ENCODE measurements around the gene FBXW8.

Gene FBXW8

GRCh38 chr12:117044311-117044710 is 133.6 kb downstream of the FBXW8 start:
- ATAC-seq = no peak
- no peak for TF ChIP-seq CSDC2 (CRISPR knock-in tag; IDR thresholded peaks at IDR 0.05)
- TF ChIP-seq OSR1 (CRISPR knock-in tag; IDR thresholded peaks at IDR 0.05) = no peak
- no peak for TF ChIP-seq BACH2 (CRISPR knock-in tag; IDR thresholded peaks at IDR 0.05; ENCODE audit: borderline replicate concordance)
- no peak for TF ChIP-seq ZFP30 (CRISPR knock-in tag; IDR thresholded peaks at IDR 0.05)
- TF ChIP-seq TSHZ2 (CRISPR knock-in tag; IDR thresholded peaks at IDR 0.05) = no peak
- TF ChIP-seq ARNTL (CRISPR knock-in tag; IDR thresholded peaks at IDR 0.05; ENCODE audit: borderline replicate concordance, low read depth) = no peak
- TF ChIP-seq PATZ1 (CRISPR knock-in tag; IDR thresholded peaks at IDR 0.05; ENCODE audit: borderline replicate concordance) = no peak
- TF ChIP-seq ZNF565 (CRISPR knock-in tag; conservative IDR thresholded peaks at IDR 0.05; ENCODE audit: low read depth) = no peak

- ATAC-seq = no peak
- no peak for TF ChIP-seq ZFP3 (CRISPR knock-in tag; IDR thresholded peaks at IDR 0.05)
- no peak for TF ChIP-seq ZNF565 (CRISPR knock-in tag; conservative IDR thresholded peaks at IDR 0.05; ENCODE audit: low read depth)
- TF ChIP-seq ARNTL (CRISPR knock-in tag; IDR thresholded peaks at IDR 0.05; ENCODE audit: borderline replicate concordance, low read depth) = no peak
- no peak for TF ChIP-seq ZNF70 (CRISPR knock-in tag; IDR thresholded peaks at IDR 0.05)
- no peak for TF ChIP-seq ISL1 (CRISPR knock-in tag; IDR thresholded peaks at IDR 0.05)
- no peak for TF ChIP-seq GLIS3 (CRISPR knock-in tag; IDR thresholded peaks at IDR 0.05)
- no peak for TF ChIP-seq POU6F1 (CRISPR knock-in tag; IDR thresholded peaks at IDR 0.05; ENCODE audit: borderline replicate concordance, low read depth)
- no peak for TF ChIP-seq BACH2 (CRISPR knock-in tag; IDR thresholded peaks at IDR 0.05; ENCODE audit: borderline replicate concordance)
- no peak for TF ChIP-seq CREB5 (CRISPR knock-in tag; IDR thresholded peaks at IDR 0.05; ENCODE audit: low read depth)
- TF ChIP-seq SNAI2 (CRISPR knock-in tag; IDR thresholded peaks at IDR 0.05) = no peak
- TF ChIP-seq CSRNP3 (CRISPR knock-in tag; IDR thresholded peaks at IDR 0.05) = no peak
- no peak for TF ChIP-seq PPARA (CRISPR knock-in tag; IDR thresholded peaks at IDR 0.05; ENCODE audit: borderline replicate concordance)
- TF ChIP-seq ESRRG (CRISPR knock-in tag; IDR thresholded peaks at IDR 0.05) = no peak
- TF ChIP-seq CSDC2 (CRISPR knock-in tag; IDR thresholded peaks at IDR 0.05) = no peak
- no peak for TF ChIP-seq OSR1 (CRISPR knock-in tag; IDR thresholded peaks at IDR 0.05)
- TF ChIP-seq TOX (CRISPR knock-in tag; IDR thresholded peaks at IDR 0.05; ENCODE audit: borderline replicate concordance) = no peak
- TF ChIP-seq RARB (CRISPR knock-in tag; IDR thresholded peaks at IDR 0.05) = no peak
- no peak for TF ChIP-seq TCF4 (CRISPR knock-in tag; IDR thresholded peaks at IDR 0.05; ENCODE audit: borderline replicate concordance)
- TF ChIP-seq TSHZ2 (CRISPR knock-in tag; IDR thresholded peaks at IDR 0.05) = no peak
These were observed 134.0 kb downstream of the FBXW8 start for GRCh38 chr12:117044790-117045159.
